Gastroesophageal sphincter (tissue), 4 donors: ENCODE data around the gene YTHDF1. TPM values are rescaled to one million over a fixed set of nuclear protein-coding genes. Genes with fewer than 3 reads are reported as not detected.
"Not testable (repeated sequence)": the region's sequence is repeated elsewhere in the genome, so short reads cannot be mapped to it uniquely, and the experiment has no call there.

Source experiments
- ATAC-seq: fragments of 150-250 bp; one replicate; pipeline ENCODE4 v1.9.1; 2016; ENCODE audit warnings: mild to moderate bottlenecking, moderate library complexity
- H3K27ac ChIP-seq, 4 donors: fragments of 200-600 bp; sonication (generic) in 3 of 4; 1 replicate in 3 of 4; 2 replicates in 1 of 4; pipeline ENCODE4 v1.5.1; 2016 to 2019
- H3K27me3 ChIP-seq: fragments of 200-600 bp; sonication (generic); one replicate; pipeline ENCODE4 v1.5.1; 2019
- H3K36me3 ChIP-seq, 2 donors: fragments of 200-600 bp; sonication (generic); one replicate each; pipeline ENCODE4 v1.5.1; 2019; ENCODE audit warnings: control low read depth in 1 of 2
- H3K4me1 ChIP-seq, 3 donors: fragments of 200-600 bp; sonication (generic); 1 replicate in 2 of 3; 2 replicates in 1 of 3; pipeline ENCODE4 v1.5.1; 2016 to 2019; ENCODE audit warnings: control low read depth in 2 of 3
- H3K4me3 ChIP-seq, 2 donors: fragments of 200-600 bp; sonication (generic); one replicate each; pipeline ENCODE4 v1.5.1; 2019; ENCODE audit warnings: mild to moderate bottlenecking in 1 of 2, moderate library complexity in 1 of 2
- H3K9me3 ChIP-seq, 3 donors: fragments of 200-600 bp; sonication (generic); one replicate each; pipeline ENCODE4 v1.5.1; 2017 to 2019; ENCODE audit warnings: control low read depth in 2 of 3
- CTCF ChIP-seq, 4 experiments: fragments of 200-600 bp in 2 of 4; fragments of 450-650 bp in 2 of 4; sonication (generic) in 1 of 4; IDR thresholded peaks; one replicate each; pipeline ENCODE4 v1.5.1; 2017 to 2019; ENCODE audit warnings: antibody characterized with exemption in 4 of 4, mild to moderate bottlenecking in 2 of 4, moderate library complexity in 2 of 4
- EP300 ChIP-seq: sonication (generic); formaldehyde crosslinking; IDR thresholded peaks from one replicate; pipeline ENCODE4 v1.6.1; 2017; ENCODE audit warnings: antibody characterized with exemption, mild to moderate bottlenecking
- POLR2A ChIP-seq, 2 donors: fragments of 450-650 bp; IDR thresholded peaks; one replicate each; pipeline ENCODE4 v1.6.1; 2017; ENCODE audit warnings: antibody characterized with exemption in 2 of 2, mild to moderate bottlenecking in 2 of 2, moderate library complexity in 1 of 2
- POLR2AphosphoS5 ChIP-seq: sonication (generic); formaldehyde crosslinking; IDR thresholded peaks from one replicate; pipeline ENCODE4 v1.6.1; 2017; ENCODE audit warnings: antibody characterized with exemption
- WGBS, 2 donors: methylation state at CpG; one replicate each; pipeline ENCODE4 v1.1.5; 2018; ENCODE audit warnings: low coverage in 1 of 2; 5-methylcytosine and 5-hydroxymethylcytosine counted together
- total RNA-seq, 4 donors: library from RNA; depleted of rRNA; stranded (reverse); fragments of >200 nt; gene quantifications; one replicate each; pipeline ENCODE4 v1.1.0, GENCODE V29; 2016

YTHDF1 gene
- total RNA-seq, 4 donors from 2014 or later = 20.2 to 35.8 (median 34.2) TPM

- no peak for ATAC-seq
- peaks cover 95% of the 10 kb centered on the region for H3K27me3 ChIP-seq
- WGBS, 2 donors = 81% methylated on average over 6 of the region's 10 CpGs; no CpG with 5 or more reads in 1 of the 2 donors
Observed at GRCh38 chr20:63160641-63161175, 55.2 kb downstream of the YTHDF1 start.

GRCh38 chr20:63159826-63160640 is 55.9 kb downstream of the YTHDF1 start:
- no peaks in the 10 kb centered on the region for H3K9me3 ChIP-seq
- H3K36me3 ChIP-seq = no peaks in the 10 kb centered on the region
- H3K4me1 ChIP-seq = no peaks in the 10 kb centered on the region
- TF ChIP-seq EP300 (no peak), POLR2A (IDR thresholded peaks at IDR 0.05) (no peak), CTCF (IDR thresholded peaks at IDR 0.05) (no peak), POLR2AphosphoS5 (no peak)
- WGBS, 2 donors = 75 to 81% methylated on average over 2 to 5 of the region's 10 CpGs
- H3K27me3 ChIP-seq = peaks cover 96% of the 10 kb centered on the region
- H3K27ac ChIP-seq = no peak overlapping the region
- no peak overlapping the region for H3K4me3 ChIP-seq
- no peak for ATAC-seq

More at GRCh38 chr20:63160641-63161175, 55.2 kb downstream of the YTHDF1 start:
- no peaks in the 10 kb centered on the region for H3K4me1 ChIP-seq
- H3K4me3 ChIP-seq = no peak overlapping the region
- no peaks in the 10 kb centered on the region for H3K9me3 ChIP-seq
- no peak overlapping the region for H3K27ac ChIP-seq
- H3K36me3 ChIP-seq = no peaks in the 10 kb centered on the region
- TF ChIP-seq POLR2AphosphoS5 (no peak), POLR2A (IDR thresholded peaks at IDR 0.05) (no peak), EP300 (no peak), CTCF (IDR thresholded peaks at IDR 0.05) (no peak)

GRCh38 chr20:63159251-63159650 is 56.7 kb downstream of the YTHDF1 start:
- H3K36me3 ChIP-seq, H3K27ac ChIP-seq, H3K4me1 ChIP-seq, H3K4me3 ChIP-seq, H3K9me3 ChIP-seq, ATAC-seq: not testable (repeated sequence)
- WGBS, 2 donors = 79 to 92% methylated on average over 10 to 11 of the region's 20 CpGs
- H3K27me3 ChIP-seq = peaks cover 96% of the 10 kb centered on the region

- H3K36me3 ChIP-seq = no peaks in the 10 kb centered on the region
- no peaks in the 10 kb centered on the region for H3K9me3 ChIP-seq
- no peak overlapping the region for H3K4me3 ChIP-seq
- 74 to 79% methylated on average over 3 to 10 of the region's 14 CpGs for WGBS, 2 donors
- TF ChIP-seq EP300 (no peak), POLR2AphosphoS5 (no peak), POLR2A (IDR thresholded peaks at IDR 0.05) (no peak), CTCF (IDR thresholded peaks at IDR 0.05) (no peak)
- no peak overlapping the region for H3K27ac ChIP-seq
- ATAC-seq = no peak
- no peaks in the 10 kb centered on the region for H3K4me1 ChIP-seq
- H3K27me3 ChIP-seq = peaks cover 96% of the 10 kb centered on the region
Observed at GRCh38 chr20:63158845-63159244, 57.1 kb downstream of the YTHDF1 start.

GRCh38 chr20:63158352-63158751 is 57.6 kb downstream of the YTHDF1 start:
- no peak for ATAC-seq
- peaks cover 96% of the 10 kb centered on the region for H3K27me3 ChIP-seq
- no peak overlapping the region for H3K27ac ChIP-seq

GRCh38 chr20:63157431-63157830 is 58.5 kb downstream of the YTHDF1 start:
- not testable (repeated sequence) for H3K4me1 ChIP-seq, H3K4me3 ChIP-seq, H3K36me3 ChIP-seq, H3K9me3 ChIP-seq, H3K27ac ChIP-seq, ATAC-seq
- 40 to 80% methylated on average over 1 of the region's 13 CpGs for WGBS, 2 donors
- H3K27me3 ChIP-seq = peaks cover 96% of the 10 kb centered on the region

More at GRCh38 chr20:63158352-63158751, 57.6 kb downstream of the YTHDF1 start:
- H3K36me3 ChIP-seq = no peaks in the 10 kb centered on the region
- H3K4me1 ChIP-seq = no peaks in the 10 kb centered on the region
- 80 to 88% methylated on average over 2 of the region's 2 CpGs for WGBS, 2 donors
- H3K9me3 ChIP-seq = no peaks in the 10 kb centered on the region
- H3K4me3 ChIP-seq = no peak overlapping the region
- TF ChIP-seq POLR2A (IDR thresholded peaks at IDR 0.05) = no peak
- TF ChIP-seq CTCF (IDR thresholded peaks at IDR 0.05) = no peak
- no peak for TF ChIP-seq POLR2AphosphoS5
- no peak for TF ChIP-seq EP300
